Measurements from ENCODE around the gene LRRFIP1.

LRRFIP1 gene

DNA sequence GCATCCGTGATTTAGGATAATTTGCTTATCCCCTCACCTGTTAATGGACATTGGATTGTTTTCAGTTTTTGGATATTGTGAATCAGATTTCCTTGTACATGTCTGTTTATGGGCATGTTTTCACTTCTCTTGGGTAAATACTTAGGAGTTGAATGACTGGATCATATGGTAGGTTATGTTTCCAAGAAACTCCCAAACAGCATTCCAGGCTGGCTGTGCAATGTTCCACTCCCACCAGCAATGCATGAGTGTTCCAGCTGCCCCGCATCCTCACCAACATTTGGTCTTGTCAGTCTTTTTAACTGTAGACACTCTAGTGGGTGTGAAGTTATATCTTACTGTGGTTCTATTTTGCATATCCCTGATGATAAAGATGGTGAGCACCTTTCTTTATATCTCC lies 8.9 kb upstream of the LRRFIP1 start:
- no peak for DNase-seq

DNA sequence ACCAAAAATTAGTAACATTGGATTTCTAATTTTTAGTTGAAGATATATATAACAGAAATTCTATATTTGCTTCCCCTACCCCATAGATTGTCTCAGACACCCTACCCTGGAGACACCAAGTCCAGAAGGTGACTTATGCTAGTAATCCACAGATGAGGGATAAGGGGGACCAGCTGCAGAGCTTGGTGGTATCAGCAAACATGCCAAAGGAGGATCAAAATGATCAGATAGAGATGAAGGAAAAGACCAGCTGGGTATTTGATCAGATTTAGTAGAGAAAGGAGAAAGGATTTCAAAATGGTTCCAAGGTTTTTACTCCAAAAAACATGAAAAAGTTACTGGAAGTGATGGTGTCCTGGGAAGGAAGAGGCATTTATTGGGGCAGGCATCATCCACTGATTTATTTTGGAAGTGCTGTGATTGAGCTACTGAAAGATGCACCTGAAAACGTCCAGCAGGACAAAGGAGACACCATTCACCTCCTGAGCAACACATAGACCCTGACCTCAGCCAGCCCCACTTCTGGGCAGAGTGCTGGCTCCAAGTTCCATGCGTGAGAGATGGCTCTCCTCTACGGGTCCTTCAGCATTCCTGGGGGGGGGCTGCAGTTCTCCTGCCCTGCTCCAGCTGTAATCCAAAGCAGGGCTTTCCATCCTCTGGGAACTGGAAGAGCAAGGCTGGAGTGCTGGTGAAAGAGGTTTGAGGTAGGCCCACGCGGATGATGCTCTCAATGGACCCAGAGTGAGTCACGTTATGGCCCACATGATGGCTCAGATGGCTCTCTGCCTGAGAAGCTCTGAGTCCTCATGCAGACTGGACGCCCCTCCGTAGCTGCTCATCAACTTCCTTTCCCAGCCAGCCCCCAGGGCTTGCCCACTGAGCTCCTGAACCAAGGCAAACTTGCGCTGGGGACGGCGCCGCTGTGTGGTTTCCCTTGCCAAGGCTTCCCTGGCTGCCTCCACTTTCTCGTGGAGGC lies 3.7 kb upstream of the LRRFIP1 start:
- DNase-seq = no peak

- no peak for DNase-seq
These were observed 2.8 kb upstream of the LRRFIP1 start for GRCh38 chr2:237624565-237624964.

DNA sequence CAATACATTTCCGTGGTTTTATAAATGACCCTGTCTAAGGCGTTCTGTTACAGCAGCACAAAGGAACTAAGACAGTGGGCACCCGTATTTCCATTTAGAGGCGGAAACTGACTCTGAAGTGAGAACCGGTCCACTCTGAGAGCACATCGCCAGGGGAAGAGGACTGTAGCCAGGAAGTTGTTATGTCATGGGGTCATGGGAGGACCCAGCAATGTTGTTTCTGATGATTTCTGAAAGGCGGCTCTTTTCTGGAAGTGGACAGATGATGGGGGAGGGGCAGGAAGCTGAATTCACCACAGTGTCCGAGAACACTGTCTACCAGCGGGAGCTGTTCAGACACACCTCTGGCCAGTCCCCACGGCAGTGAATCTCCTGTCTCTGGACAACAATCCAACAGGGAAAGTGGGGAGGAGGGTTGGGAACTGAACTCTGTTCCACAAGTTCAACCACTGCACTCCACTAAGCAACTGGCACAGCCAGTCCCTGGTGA lies 2.1 kb upstream of the LRRFIP1 start:
- DNase-seq = no peak

DNA sequence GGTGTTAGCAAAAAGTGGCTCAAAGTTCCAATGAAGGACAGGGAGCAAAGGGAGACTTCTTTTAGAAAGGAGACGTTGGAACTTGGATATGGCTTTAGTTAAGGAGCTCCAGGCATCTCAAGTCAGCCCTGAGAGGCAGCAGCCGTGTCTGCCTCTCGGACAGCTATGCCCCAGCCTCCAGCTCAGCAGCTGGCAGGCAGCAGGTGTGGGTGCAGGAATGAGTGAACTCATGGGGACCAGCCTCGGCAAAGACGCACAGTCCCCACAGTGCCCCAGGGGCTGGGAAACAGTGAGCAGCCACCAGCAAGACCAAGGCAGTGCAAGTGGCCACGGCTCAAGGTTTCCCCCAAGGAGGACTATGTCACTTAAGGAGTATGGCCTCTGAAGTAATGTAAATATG lies 1.6 kb upstream of the LRRFIP1 start:
- DNase-seq = no peak

DNA sequence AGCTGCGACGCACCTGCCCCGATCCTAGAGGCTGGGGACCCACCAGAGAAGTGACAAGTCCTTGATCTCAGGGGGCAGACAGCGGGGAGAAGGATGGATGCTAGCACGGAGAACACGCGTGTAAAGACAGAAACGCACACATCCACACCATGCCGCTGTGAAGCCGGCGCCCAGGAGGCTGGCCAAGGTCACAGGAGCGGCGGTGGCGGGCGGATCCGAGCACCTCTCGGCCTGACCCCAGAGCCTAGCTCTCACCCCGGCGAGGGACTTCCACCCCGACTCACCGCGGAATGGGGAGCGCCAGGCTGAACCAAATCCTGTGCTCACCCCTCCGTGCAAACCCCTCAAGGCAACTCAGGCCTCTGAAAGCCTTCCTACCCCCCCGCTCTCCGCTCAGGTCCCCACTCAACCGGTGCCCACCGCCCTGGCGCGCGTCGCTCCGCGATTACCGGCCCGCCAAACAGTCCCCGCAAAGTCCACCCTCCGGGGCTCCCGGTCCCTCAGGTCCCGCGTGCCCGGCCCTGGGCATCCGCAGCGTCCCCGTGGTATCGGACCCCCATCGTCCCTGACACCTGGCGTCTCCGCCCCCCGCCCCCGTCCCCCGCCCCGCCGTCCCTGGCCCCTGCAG lies 460 bp upstream of the LRRFIP1 start:
- no peak for DNase-seq

DNA sequence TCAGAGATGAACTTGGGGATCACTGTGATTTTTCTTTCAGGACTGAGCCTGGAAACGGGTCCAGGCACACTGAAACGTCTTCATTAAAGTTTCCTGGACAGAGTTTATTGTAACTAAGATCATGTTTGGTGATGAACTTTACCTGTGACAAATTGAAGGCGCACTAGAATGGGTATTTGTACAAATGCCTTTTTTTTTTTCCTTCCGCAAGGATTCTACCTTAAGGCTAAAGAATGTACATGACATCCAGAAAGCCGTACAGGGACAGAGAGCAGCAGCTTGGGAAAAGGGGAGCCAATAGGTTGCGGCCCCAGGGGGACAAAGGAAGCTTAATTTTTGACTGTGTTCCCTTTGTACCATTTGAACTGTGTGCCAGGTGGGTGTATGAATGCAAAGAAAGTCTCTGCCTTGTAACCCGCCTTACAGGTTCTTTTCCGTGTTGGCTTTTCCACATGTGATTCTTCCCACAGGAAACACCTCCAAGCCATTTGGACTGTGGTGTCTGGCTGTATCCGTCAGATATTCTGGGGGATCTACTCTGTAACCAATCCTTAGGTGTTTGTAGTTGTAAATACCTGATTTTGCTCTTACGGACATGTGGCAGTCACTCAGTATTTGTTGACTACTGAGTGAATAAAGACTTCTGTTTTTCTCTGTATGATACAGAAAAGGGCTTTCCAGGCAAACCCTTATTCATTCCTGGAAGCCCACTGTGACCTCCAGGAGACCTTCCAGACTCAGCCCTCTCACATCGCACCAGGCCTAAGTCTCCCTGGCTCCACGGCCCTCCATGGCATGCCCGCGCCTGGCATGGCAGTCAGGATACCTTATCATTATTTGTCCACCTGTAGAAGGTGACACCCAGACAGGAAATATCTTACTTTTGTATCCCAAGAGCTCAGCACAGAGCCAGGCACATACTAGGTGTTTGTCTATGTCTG lies 1.1 kb downstream of the LRRFIP1 start:
- DNase-seq = no peak

- DNase-seq = no peak
These were observed 1.8 kb downstream of the LRRFIP1 start for GRCh38 chr2:237629188-237629534.

- DNase-seq = no peak
These were observed 2.4 kb downstream of the LRRFIP1 start for GRCh38 chr2:237629739-237630138.

DNA sequence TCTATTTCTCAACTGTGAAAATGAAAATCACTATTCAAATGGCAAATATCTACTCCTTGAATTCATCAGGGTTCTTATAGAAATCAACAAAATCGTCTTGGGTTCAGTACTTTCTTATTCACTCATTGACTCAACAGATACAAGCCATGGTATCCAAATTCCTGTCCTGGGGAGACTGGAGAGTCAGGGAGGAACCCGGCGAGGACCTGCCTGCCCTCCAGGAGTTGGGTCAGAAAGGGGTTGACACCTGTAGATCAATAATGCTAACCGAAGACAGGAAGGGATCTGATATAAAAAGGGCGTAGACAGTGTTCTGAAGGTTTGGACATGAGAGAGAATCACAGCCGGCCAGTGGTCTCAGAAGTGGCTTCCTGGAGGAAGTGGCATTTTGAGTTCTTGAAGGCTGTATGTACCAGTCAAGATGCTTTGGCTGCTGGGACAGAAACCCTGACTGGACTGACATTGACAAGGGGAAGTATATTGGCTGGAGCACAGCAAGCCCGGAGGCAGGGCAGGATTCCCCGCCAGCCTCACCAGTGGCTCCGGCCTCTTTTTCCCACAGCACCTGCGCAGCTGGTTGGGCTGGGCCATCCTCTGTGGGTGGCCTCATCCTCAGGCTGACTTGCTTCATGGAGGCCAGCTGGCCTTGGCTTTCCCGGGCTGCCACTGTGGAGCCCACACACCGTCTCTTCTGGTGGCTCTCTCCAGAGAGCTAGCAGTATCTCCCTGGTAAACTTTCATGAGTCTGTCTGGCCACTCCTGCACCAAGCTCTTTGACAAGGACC lies 3.0 kb downstream of the LRRFIP1 start:
- no peak for DNase-seq

DNA sequence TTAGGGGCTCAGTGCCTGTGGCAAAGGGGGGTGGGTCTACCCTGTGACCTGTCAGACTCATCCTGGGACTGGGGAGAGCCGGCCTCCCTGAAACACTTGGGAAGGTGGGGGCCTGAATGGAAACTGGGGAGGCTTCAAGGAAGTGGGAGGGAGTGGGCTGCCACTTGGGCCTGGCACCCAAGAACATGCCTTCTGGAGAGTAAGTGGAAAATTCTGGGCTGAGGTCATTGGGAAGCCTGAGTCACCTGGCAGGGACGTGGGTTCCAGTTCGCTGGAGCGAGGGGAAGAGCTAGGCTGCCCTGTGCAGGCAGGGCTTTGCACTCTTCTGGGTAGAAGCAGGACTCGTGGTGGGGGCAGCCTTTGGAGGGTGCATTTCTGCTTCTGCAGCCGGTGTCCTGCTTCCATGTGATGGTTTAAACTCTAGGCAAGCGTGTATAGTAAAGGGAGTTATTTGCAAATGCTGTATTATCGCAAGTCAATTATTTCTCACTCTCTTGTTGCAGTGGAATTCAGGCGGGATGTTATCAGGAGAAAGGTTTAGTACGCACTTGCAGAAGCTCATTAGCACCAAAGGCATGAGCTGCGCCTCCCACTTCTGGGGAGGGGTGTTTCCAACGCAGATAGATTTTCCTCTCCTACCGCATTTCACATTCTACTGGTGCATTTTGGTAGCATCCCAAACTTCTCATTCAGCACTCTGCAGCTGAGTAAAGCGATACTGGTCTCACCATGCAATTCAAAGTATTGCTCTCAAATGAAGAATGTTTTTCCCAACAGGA lies 3.8 kb downstream of the LRRFIP1 start:
- no peak for DNase-seq

GRCh38 chr2:237631801-237632585 lies 4.6 kb downstream of the LRRFIP1 start:
- DNase-seq = no peak

DNA sequence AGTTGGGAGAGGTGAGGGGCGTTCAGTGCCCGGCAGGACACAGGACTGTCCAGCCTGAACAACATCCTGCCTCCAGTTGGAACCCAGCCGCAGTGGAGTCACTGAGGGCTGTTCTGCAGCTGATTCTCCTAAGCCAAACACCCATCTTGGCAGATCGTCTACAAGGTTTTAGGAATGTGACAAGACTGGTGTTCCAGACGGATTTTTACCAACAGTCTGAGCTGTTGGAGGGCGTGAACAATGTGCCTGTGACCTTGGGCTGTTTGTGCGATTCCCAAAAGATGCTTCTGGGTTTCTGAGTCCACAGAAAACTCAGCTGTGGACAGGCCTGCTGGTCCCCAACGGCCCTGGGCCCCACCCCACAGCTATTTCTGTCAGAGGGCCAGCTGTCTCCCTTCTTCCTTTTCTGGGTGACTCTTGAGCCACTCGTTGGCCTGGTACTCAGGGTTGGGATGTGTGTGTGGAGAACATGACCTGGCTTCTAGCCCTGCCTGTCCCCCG lies 5.7 kb downstream of the LRRFIP1 start:
- DNase-seq = no peak

- DNase-seq = no peak
These were observed 9.2 kb downstream of the LRRFIP1 start for GRCh38 chr2:237636578-237636977.

DNA sequence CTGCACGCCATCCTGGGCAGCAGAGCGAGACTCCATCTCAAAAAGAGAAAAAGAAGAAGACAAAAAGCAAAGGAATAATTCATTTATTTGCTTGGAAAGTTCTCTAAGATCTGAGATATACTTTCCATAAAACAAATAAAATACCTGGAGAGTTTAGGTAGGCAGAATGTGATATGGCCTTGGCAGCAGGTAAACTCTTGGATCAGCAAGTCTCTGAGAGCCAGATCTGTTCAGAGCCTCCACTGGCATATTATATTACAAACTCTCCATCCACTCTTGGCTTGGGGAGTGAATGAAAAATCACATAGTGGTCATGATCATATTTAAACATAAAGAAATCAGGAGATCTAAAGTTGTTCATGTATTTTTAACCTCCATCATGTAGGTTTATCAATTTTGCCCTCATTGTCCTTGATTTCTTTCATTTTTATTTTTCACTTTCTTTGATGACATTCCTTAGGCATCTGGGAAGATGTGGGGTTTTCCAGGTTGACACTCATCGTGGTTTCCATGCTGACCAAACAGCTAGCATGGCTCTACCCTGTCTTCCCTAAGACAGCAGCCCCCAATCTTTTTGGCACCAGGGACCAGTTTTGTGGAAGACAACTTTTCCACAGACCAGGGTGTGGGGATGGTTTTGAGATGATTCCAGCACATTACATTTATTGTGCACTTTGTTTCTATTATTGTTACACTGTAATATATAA lies 10.2 kb downstream of the LRRFIP1 start:
- DNase-seq = no peak

GRCh38 chr2:237638176-237638575 lies 10.8 kb downstream of the LRRFIP1 start:
- no peak for DNase-seq

- no peak for DNase-seq
These were observed 11.9 kb downstream of the LRRFIP1 start for GRCh38 chr2:237639052-237639835.

GRCh38 chr2:237639836-237640220 lies 12.4 kb downstream of the LRRFIP1 start:
- no peak for DNase-seq

DNA sequence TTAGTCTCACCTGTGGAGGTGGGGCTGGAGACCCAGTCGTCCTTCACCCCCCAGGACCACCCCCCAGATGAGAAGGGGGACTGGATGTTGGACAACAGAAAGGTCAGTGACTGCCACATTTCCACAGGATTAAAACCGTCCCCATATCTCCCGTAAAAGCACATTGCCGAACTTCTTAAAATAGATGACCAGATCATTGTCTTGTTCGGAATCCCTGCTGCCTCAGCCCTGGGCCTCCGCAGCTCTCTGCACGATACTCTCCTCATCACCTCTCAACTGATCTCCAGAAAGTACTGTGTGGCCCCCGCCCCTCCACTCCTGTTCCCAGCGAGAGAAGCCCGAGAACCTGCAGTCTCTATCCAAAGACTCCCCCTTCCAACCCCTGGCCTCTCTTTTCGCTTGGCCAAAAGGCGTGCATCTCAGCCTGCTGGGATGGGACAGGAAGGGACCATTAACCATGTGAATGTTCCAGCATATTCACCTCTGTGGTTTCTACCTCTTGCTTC lies 13.2 kb downstream of the LRRFIP1 start:
- no peak for DNase-seq

All from hematopoietic multipotent progenitor cell treated with erythropoietin and hydrocortisone succinate and interleukin-3 and kit ligand, for 4 days (in vitro differentiated cells).